ENCODE results near the gene THSD7A. TPM values are rescaled to one million over a fixed set of nuclear protein-coding genes. Genes with fewer than 3 reads are reported as not detected.

THSD7A gene
- total and polyA plus RNA-seq, 2 experiments from 2014 or later, result 4.0 to 8.3 TPM

- Histone ChIP-seq H3K4me3 (no peak overlapping the region), H3K79me2 (no peaks in the 10 kb centered on the region), H3K9me3 (ENCODE audit: low read depth) (no peaks in the 10 kb centered on the region), H3K4me1 (ENCODE audit: insufficient read depth) (no peaks in the 10 kb centered on the region), H3K27ac (no peak overlapping the region), H2AFZ (no peak overlapping the region), H3K27me3 (no peaks in the 10 kb centered on the region), H3K9me2 (replicated peaks; ENCODE audit: insufficient read depth) (no peaks in the 10 kb centered on the region), H3K4me2 (no peak overlapping the region), H4K20me1 (ENCODE audit: insufficient read depth, poor library complexity, severe bottlenecking) (no peaks in the 10 kb centered on the region), H3K36me3 (replicated peaks; ENCODE audit: insufficient read depth, low read depth) (no peaks in the 10 kb centered on the region)
- no peak for DNase-seq (ENCODE audit: low spot score)
- no peak for TF ChIP-seq EZH2 (IDR thresholded peaks at IDR 0.05; ENCODE audit: borderline replicate concordance)
- TF ChIP-seq EZH2phosphoT487 (IDR thresholded peaks at IDR 0.05; ENCODE audit: low read depth, severe bottlenecking, unreplicated experiment), result no peak
- TF ChIP-seq, protein P1, sequence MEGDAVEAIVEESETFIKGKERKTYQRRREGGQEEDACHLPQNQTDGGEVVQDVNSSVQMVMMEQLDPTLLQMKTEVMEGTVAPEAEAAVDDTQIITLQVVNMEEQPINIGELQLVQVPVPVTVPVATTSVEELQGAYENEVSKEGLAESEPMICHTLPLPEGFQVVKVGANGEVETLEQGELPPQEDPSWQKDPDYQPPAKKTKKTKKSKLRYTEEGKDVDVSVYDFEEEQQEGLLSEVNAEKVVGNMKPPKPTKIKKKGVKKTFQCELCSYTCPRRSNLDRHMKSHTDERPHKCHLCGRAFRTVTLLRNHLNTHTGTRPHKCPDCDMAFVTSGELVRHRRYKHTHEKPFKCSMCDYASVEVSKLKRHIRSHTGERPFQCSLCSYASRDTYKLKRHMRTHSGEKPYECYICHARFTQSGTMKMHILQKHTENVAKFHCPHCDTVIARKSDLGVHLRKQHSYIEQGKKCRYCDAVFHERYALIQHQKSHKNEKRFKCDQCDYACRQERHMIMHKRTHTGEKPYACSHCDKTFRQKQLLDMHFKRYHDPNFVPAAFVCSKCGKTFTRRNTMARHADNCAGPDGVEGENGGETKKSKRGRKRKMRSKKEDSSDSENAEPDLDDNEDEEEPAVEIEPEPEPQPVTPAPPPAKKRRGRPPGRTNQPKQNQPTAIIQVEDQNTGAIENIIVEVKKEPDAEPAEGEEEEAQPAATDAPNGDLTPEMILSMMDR (IDR thresholded peaks at IDR 0.05; ENCODE audit: poor library complexity), result no peak
- WGBS (ENCODE audit: low lambda C conversion rate, missing lambda C conversion rate), result 77% methylated on average over 6 of the region's 6 CpGs
These were observed 279.2 kb downstream of the THSD7A start for GRCh38 chr7:11552676-11553296.

- no peaks in the 10 kb centered on the region for H3K79me2 ChIP-seq
- no peaks in the 10 kb centered on the region for H3K4me1 ChIP-seq (ENCODE audit: insufficient read depth)
- no peaks in the 10 kb centered on the region for H3K9me3 ChIP-seq (ENCODE audit: low read depth)
- no peaks in the 10 kb centered on the region for H4K20me1 ChIP-seq (ENCODE audit: insufficient read depth, poor library complexity, severe bottlenecking)
- H3K4me2 ChIP-seq, result no peak overlapping the region
- TF ChIP-seq EZH2phosphoT487 (IDR thresholded peaks at IDR 0.05; ENCODE audit: low read depth, severe bottlenecking, unreplicated experiment), result no peak
- TF ChIP-seq, protein P1 (IDR thresholded peaks at IDR 0.05; ENCODE audit: poor library complexity), result no peak
- TF ChIP-seq EZH2 (IDR thresholded peaks at IDR 0.05; ENCODE audit: borderline replicate concordance), result no peak
- H2AFZ ChIP-seq, result no peak overlapping the region
- DNase-seq (ENCODE audit: low spot score), result no peak
- no peaks in the 10 kb centered on the region for H3K27me3 ChIP-seq
- H3K36me3 ChIP-seq (replicated peaks; ENCODE audit: insufficient read depth, low read depth), result no peaks in the 10 kb centered on the region
- no peak overlapping the region for H3K27ac ChIP-seq
- no peak overlapping the region for H3K4me3 ChIP-seq
- no peaks in the 10 kb centered on the region for H3K9me2 ChIP-seq (replicated peaks; ENCODE audit: insufficient read depth)
These were observed 280.5 kb downstream of the THSD7A start for GRCh38 chr7:11551470-11551869.

DNA sequence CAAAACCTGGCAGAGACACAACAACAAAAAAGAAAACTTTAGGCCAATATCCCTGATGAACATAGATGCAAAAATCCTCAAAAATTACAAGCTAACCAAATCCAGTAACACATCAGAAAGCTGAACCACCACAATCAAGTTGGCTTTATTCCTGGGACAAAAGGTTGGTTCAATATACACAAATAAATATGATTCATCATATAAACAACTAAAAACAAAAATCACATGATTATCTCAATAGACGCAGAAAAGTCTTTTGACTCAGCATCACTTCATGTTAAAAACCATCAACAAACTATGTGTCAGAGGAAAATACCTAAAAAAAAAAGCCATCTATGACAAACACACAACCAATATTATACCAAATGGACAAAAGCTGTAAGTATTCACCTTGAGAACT, 283.5 kb downstream of the THSD7A start:
- no peaks in the 10 kb centered on the region for H3K9me2 ChIP-seq (replicated peaks; ENCODE audit: insufficient read depth)
- no peak overlapping the region for H3K4me3 ChIP-seq
- no peaks in the 10 kb centered on the region for H4K20me1 ChIP-seq (ENCODE audit: insufficient read depth, poor library complexity, severe bottlenecking)
- no peak overlapping the region for H2AFZ ChIP-seq
- H3K9me3 ChIP-seq (ENCODE audit: low read depth), result no peaks in the 10 kb centered on the region
- no peak overlapping the region for H3K27ac ChIP-seq
- no peak overlapping the region for H3K4me2 ChIP-seq
- DNase-seq (ENCODE audit: low spot score), result no peak
- no peaks in the 10 kb centered on the region for H3K79me2 ChIP-seq
- no peaks in the 10 kb centered on the region for H3K36me3 ChIP-seq (replicated peaks; ENCODE audit: insufficient read depth, low read depth)
- H3K4me1 ChIP-seq (ENCODE audit: insufficient read depth), result no peaks in the 10 kb centered on the region
- 40% methylated on average over 1 of the region's 1 CpG for WGBS (ENCODE audit: low lambda C conversion rate, missing lambda C conversion rate)
- no peak for TF ChIP-seq EZH2 (IDR thresholded peaks at IDR 0.05; ENCODE audit: borderline replicate concordance)
- TF ChIP-seq EZH2phosphoT487 (IDR thresholded peaks at IDR 0.05; ENCODE audit: low read depth, severe bottlenecking, unreplicated experiment), result no peak
- TF ChIP-seq, protein P1 (IDR thresholded peaks at IDR 0.05; ENCODE audit: poor library complexity), result no peak
- no peaks in the 10 kb centered on the region for H3K27me3 ChIP-seq

Measured in hepatocyte (in vitro differentiated cells).